ENCODE measurements around the gene BAHCC1.

Gene BAHCC1

DNA sequence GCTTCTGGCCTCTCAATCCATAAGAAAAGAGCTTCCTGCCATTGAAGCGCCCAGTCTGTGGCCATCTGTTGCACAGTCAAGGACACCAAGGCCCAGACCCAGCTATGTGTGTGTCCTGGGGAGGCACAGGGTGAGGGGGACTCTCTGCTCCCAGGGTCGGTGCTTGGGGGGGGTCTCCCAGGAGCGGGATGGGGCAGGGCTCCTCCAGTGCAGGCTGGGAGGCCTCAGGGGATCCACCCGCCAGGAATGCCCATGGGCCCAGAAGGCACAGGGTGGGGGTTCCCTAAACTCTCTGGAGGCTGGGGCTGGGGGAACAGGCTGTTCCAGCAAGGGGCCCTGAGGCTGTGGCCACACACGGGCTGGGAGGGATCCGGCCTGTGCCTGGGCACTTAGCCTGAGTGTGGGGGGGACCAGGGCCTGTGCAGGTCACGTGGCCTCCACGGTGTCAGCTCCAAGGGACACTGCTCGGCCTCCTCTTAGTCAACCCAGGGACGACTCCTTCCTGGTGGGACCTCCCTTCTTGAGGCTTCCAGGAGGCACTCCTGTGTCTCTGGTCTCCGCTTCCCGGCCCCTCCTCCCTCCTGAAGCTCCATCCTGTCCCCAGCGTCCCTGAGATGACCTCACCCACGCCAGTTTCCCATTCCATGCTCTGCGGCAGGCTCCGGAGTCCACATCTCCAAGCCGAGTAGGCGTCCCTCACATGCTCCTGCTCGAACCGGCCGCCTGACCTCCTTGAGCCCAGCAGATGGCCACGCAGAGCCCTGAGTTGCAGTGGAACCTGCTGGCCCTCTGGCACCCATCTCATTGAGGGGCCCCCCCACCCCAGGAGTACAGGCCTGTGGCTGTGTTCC, 23.1 kb upstream of the BAHCC1 start:
- H3K27me3 ChIP-seq (ENCODE audit: low read depth, low read length): no peaks in the 10 kb centered on the region
- H2AFZ ChIP-seq (ENCODE audit: low read depth, low read length): no peak overlapping the region
- no peaks in the 10 kb centered on the region for H3K9me3 ChIP-seq (ENCODE audit: insufficient read depth, low read length)
- no peak overlapping the region for H3K9ac ChIP-seq (ENCODE audit: low read length)
- TF ChIP-seq EZH2phosphoT487 (IDR thresholded peaks at IDR 0.05; ENCODE audit: low read depth) (no peak), CTCF (IDR thresholded peaks at IDR 0.05; ENCODE audit: low read depth, low read length) (no peak)
- H4K20me1 ChIP-seq (ENCODE audit: insufficient read depth, low read length): no peaks in the 10 kb centered on the region
- no peaks in the 10 kb centered on the region for H3K4me1 ChIP-seq (ENCODE audit: low read length)
- no peaks in the 10 kb centered on the region for H3K79me2 ChIP-seq (ENCODE audit: low read length)
- no peak overlapping the region for H3K4me3 ChIP-seq (ENCODE audit: low read length)
- no peak overlapping the region for H3K4me2 ChIP-seq (ENCODE audit: low read length)
- no peaks in the 10 kb centered on the region for H3K36me3 ChIP-seq (replicated peaks; ENCODE audit: low read depth, low read length)
- H3K27ac ChIP-seq (ENCODE audit: low read length): no peak overlapping the region

DNA sequence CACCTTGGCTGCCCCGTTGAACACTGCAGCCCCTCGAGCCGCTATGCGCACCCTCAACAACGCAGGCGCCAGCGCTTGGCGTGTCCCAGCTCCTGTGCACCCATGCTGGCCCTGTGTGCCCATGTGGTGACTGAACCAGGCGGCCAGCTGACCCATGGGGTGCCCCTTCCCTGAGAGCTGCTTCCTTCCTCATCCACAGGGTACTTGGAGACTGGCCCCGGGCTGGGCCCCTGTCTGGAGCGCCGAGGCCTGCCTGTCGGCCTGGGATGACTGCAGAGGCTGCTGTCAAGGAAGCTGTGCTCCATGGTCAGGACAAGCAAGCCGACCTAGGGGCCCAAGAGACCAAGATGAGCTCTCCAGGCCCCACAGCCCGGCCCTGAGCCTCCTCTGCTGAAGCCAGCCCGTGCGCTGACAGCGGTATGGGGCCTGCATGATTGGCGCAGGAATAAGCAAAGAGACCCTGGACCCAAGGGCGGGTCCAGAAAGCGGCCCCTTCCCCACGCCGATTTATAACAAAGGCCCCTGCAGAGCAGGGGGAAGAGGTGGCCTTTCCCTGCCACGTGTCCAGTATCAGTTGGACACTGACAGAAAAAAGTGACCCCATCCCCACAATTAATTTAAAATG, 21.6 kb upstream of the BAHCC1 start:
- Histone ChIP-seq H3K4me1 (ENCODE audit: low read length) (no peaks in the 10 kb centered on the region), H2AFZ (ENCODE audit: low read depth, low read length) (no peak overlapping the region), H3K27me3 (ENCODE audit: low read depth, low read length) (no peaks in the 10 kb centered on the region), H3K9me3 (ENCODE audit: insufficient read depth, low read length) (no peaks in the 10 kb centered on the region), H3K79me2 (ENCODE audit: low read length) (no peaks in the 10 kb centered on the region), H3K27ac (ENCODE audit: low read length) (no peak overlapping the region), H3K36me3 (replicated peaks; ENCODE audit: low read depth, low read length) (no peaks in the 10 kb centered on the region), H3K4me3 (ENCODE audit: low read length) (no peak overlapping the region), H3K9ac (ENCODE audit: low read length) (no peak overlapping the region), H4K20me1 (ENCODE audit: insufficient read depth, low read length) (no peaks in the 10 kb centered on the region), H3K4me2 (ENCODE audit: low read length) (no peak overlapping the region)
- TF ChIP-seq EZH2phosphoT487 (IDR thresholded peaks at IDR 0.05; ENCODE audit: low read depth) (no peak), CTCF (IDR thresholded peaks at IDR 0.05; ENCODE audit: low read depth, low read length) (no peak)

- Histone ChIP-seq H3K9ac (ENCODE audit: low read length) (no peak overlapping the region), H3K27ac (ENCODE audit: low read length) (no peak overlapping the region), H4K20me1 (ENCODE audit: insufficient read depth, low read length) (no peaks in the 10 kb centered on the region), H3K9me3 (ENCODE audit: insufficient read depth, low read length) (no peaks in the 10 kb centered on the region), H2AFZ (ENCODE audit: low read depth, low read length) (no peak overlapping the region), H3K4me2 (ENCODE audit: low read length) (no peak overlapping the region), H3K36me3 (replicated peaks; ENCODE audit: low read depth, low read length) (no peaks in the 10 kb centered on the region), H3K4me1 (ENCODE audit: low read length) (no peaks in the 10 kb centered on the region), H3K4me3 (ENCODE audit: low read length) (no peak overlapping the region), H3K79me2 (ENCODE audit: low read length) (no peaks in the 10 kb centered on the region), H3K27me3 (ENCODE audit: low read depth, low read length) (no peaks in the 10 kb centered on the region)
- TF ChIP-seq EZH2phosphoT487 (IDR thresholded peaks at IDR 0.05; ENCODE audit: low read depth) (no peak), CTCF (IDR thresholded peaks at IDR 0.05; ENCODE audit: low read depth, low read length) (no peak)
Observed at GRCh38 chr17:81374890-81375289, 20.4 kb upstream of the BAHCC1 start.

GRCh38 chr17:81376946-81377714, 18.1 kb upstream of the BAHCC1 start:
- no peaks in the 10 kb centered on the region for H3K36me3 ChIP-seq (replicated peaks; ENCODE audit: low read depth, low read length)
- H3K9ac ChIP-seq (ENCODE audit: low read length): no peak overlapping the region
- H3K4me2 ChIP-seq (ENCODE audit: low read length): no peak overlapping the region
- no peak overlapping the region for H3K27ac ChIP-seq (ENCODE audit: low read length)
- no peaks in the 10 kb centered on the region for H3K27me3 ChIP-seq (ENCODE audit: low read depth, low read length)
- no peaks in the 10 kb centered on the region for H3K4me1 ChIP-seq (ENCODE audit: low read length)
- no peaks in the 10 kb centered on the region for H4K20me1 ChIP-seq (ENCODE audit: insufficient read depth, low read length)
- no peaks in the 10 kb centered on the region for H3K9me3 ChIP-seq (ENCODE audit: insufficient read depth, low read length)
- H3K4me3 ChIP-seq (ENCODE audit: low read length): no peak overlapping the region
- TF ChIP-seq CTCF (IDR thresholded peaks at IDR 0.05; ENCODE audit: low read depth, low read length) (no peak), EZH2phosphoT487 (IDR thresholded peaks at IDR 0.05; ENCODE audit: low read depth) (no peak)
- H3K79me2 ChIP-seq (ENCODE audit: low read length): no peaks in the 10 kb centered on the region
- no peak overlapping the region for H2AFZ ChIP-seq (ENCODE audit: low read depth, low read length)

All from OCI-LY3 (cell line).